ENCODE results near the gene CTSL.

Gene CTSL

DNA sequence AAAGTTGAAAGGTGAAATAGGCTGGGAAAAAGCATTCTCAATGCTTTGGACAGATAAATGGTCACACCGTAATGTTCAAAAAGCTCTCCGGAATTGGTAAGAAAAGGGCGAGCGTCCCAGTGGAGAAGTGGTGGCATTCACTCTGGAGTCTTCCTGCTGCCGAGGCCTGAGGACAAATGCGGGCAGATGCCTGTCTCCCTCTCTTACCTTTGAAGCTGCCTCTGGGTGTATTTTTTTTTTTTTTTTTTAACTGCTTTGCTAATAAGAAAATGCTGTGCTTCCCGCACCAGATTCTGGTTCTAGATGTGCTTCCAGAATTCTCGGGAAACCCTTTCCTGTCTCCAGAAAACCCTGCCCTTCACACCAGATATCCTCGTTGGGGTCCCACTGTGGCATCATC, 24.4 kb upstream of the CTSL start:
- DNase-seq (ENCODE audit: low spot score): no peak

DNA sequence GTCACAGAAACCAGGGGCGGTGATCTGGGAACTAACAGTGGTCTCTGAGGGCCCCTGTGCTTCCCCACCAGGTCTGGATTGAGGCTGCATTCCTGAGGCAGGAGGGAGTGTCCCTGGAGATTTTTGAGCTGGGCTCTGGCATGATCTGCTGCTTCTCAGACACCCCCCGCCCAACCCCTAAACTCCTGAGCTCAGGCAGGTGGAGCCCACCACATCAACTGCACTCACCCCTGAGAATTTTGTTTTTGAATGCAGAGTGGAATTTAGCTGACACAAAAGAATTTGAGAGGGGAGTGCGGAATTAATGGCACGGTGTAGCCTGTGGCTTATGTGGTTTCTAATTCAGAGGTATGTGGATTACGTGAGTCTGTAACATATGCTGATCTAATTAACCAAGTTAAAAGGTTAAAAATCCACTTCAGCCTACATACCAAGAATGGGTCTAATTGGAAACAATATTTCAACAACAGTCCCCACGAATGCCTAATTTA, 23.9 kb upstream of the CTSL start:
- no peak for DNase-seq (ENCODE audit: low spot score)

DNA sequence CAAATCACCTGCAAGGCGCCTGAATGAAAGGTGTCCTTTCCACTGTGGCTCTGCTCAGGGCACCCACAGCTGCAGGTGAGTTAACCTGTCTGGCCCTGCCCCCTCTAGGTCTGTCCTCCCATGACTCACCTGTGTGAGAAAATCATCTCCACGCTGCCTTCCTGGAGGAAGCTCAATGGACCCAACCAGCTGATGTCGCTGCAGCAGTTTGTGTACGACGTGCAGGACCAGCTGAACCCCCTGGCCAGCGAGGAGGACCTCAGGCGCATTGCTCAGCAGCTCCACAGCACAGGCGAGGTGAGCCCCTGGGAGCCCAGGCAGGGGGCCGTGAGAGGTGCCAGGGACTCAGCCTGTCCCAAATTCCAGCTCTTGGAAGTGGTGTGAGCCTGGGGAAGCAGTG, 23.0 kb upstream of the CTSL start:
- no peak for DNase-seq (ENCODE audit: low spot score)

DNA sequence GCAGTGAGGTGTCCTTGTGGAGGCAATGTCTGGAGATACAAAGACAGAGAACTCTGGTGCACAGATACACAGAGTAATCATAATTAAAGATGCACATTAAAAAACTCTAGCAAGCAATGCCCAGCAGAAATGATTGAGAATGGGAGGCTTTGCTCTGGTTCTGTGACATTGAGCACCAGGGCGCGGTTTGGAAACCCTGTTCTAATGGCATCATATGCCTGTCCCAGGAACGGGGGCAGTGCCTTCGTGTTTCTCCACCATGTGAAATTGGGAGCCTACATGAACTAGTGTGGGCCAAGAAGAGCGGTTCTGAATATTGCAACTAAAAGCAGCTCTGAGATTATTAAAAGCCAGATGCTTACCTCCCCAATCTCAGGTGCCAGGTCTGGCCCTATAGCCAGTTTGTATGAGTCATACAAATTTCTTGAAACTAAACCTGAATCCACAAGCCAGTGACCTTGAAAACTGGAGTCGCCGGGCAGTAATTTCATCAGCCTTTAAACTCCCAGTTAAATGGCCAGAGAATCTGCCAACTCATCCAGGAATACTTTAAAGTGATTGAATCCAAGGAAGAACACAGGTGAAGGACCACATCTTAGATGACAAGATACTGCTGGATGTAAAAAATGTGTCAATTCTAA, 22.2 kb upstream of the CTSL start:
- DNase-seq (ENCODE audit: low spot score): no peak

DNA sequence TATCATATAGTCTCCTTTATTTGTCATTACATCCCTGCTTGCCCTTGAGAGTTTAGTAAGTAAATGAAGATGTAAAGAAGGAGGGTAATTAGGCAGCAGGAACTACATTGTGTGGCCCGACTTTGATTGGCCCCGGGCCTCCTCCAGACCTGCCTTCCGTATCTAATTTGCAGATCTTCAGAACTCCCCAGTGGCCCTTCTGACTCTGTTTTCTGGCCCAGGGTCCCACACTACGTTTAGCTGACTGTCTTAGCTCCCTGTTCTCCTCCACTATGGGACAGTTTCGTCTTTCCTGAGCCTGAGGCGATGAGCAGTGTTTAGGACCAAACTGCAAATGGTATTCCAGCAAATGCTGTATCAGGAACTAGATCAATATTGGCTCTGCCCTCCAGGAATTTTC, 21.6 kb upstream of the CTSL start:
- no peak for DNase-seq (ENCODE audit: low spot score)

DNA sequence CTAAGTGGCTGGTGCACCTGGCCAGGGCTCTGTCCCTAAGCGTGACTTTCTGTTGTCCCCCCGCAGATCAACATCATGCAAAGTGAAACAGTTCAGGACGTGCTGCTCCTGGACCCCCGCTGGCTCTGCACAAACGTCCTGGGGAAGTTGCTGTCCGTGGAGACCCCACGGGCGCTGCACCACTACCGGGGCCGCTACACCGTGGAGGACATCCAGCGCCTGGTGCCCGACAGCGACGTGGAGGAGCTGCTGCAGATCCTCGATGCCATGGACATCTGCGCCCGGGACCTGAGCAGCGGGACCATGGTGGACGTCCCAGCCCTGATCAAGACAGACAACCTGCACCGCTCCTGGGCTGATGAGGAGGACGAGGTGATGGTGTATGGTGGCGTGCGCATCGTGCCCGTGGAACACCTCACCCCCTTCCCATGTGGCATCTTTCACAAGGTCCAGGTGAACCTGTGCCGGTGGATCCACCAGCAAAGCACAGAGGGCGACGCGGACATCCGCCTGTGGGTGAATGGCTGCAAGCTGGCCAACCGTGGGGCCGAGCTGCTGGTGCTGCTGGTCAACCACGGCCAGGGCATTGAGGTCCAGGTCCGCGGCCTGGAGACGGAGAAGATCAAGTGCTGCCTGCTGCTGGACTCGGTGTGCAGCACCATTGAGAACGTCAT, 19.7 kb upstream of the CTSL start:
- DNase-seq (ENCODE audit: low spot score): no peak

DNA sequence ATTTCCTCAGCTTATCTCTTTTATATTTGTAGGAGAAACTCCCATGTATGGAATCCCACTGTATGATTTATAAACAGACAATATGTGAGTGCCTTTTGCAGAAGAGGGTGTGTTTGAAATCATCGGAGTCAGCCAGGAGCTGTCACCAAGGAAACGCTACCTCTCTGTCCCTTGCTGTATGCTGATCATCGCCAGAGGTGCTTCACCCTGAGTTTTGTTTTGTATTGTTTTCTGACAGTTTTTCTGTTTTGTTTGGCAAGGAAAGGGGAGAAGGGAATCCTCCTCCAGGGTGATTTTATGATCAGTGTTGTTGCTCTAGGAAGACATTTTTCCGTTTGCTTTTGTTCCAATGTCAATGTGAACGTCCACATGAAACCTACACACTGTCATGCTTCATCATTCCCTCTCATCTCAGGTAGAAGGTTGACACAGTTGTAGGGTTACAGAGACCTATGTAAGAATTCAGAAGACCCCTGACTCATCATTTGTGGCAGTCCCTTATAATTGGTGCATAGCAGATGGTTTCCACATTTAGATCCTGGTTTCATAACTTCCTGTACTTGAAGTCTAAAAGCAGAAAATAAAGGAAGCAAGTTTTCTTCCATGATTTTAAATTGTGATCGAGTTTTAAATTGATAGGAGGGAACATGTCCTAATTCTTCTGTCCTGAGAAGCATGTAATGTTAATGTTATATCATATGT, 18.0 kb upstream of the CTSL start:
- DNase-seq (ENCODE audit: low spot score): no peak

DNA sequence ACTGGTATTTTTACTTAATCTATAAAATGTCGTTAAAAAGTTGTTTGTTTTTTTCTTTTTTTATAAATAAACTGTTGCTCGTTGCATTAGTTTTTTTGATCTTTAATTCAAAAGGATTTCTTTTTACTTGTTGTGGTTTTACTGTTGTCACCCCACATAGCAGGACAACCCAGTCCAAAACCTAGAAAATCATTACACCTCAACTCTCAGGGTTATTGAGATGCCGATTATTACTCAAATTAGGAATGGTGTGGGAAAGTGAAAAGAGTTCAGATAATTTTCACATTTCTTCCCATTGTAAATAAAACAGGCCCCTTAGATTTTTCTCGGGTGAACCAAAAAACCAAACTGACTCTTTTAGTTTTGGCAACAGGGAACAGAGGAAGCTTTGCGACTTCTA, 17.4 kb upstream of the CTSL start:
- DNase-seq (ENCODE audit: low spot score): no peak

DNA sequence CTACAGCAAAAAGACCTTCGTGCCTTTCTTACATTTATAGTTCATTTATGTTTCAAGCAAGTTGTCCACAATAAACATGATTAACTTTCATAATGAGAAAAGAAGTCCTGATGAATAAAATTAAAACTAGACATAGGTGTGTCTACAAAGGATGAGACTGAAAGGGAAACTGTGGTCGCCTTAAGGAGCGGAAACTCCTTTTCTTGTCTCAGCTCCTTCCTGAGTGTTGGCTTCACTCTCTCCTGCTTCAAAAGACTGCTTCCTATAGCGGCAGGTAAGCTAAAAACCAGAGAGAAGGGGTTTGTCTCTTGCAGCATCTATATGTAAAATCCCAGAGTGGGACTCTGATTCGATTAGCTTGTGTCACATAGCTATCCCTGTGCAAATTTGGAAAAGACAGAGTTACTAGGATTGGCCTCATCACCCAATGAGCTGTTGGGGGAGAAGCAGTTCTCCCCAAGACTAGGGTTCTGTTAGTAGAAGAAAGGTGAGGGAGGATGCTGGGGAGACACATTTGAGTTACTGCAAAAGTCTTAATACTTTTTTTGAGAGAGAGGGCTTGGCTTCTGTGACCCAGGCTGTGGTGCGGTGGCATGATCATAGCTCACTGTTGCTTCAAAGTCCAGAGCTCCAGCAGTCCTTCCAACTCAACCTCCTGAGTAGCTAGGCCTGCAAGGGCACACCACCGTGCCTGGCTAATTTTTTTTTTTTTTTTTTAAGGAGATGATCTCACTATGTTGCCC, 16.8 kb upstream of the CTSL start:
- DNase-seq (ENCODE audit: low spot score): peak; percentile 32

DNA sequence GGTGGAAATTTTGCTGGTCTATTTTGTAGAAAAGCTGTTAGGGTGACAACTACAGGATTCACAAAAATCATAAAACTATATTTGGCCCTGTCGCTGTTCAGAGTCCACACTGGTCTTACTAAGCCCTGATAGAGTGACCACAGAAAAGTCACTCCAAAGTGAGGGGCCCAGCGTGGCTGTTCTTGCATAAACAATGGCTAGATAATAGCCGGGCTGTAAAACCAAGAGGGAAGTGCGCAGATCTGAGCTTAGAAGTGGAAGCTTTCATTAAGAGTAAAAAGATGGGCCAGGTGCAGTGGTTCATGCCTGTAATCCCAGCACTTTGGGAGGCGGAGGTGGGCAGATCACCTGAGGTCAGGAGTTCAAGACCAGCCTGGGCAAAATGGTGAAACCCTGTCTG, 15.5 kb upstream of the CTSL start:
- no peak for DNase-seq (ENCODE audit: low spot score)

DNA sequence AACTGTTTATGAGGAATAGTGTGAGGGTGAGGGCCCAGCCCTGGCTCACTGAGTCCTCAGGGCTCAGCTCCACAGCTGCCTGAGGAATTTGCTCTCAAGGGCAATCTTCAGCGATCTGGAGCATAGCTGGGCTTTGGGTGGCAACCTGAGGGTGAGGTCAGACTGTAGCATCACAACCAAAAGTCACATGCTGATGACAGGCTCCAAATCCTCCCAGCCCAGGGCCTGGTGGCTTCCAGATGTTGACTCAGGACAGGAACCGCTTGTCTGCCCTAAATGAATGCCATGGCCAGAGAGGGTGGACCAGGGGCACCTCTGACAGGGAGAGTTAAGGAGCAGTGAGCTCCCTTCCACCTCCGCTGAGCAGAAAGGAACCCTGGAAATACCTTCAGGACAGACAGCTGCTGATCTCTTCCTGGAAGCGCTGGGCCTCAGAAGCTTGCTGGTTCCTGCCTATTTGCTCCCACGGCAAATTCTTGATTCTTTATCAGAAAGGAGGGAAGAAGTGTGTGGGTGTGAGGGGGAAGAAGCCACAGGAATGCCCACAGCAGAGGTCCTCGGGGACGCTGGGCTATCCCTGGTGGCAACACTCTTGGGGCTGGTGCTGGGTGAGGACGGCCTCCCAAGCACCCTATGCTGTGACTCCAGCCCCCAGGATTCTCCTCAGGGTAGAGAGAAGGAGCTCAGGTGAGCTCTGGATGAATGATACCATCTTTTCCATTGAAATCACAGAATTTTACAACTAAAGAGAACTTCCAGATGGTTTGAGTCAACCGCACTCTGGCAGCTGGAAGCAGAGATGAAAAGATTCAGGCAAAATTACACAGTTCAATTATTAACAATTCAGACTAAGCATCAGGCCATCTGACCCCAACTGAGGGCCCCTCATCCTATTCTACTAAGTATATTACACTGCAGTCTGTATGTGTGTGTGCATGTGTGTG, 13.8 kb upstream of the CTSL start:
- no peak for DNase-seq (ENCODE audit: low spot score)

DNA sequence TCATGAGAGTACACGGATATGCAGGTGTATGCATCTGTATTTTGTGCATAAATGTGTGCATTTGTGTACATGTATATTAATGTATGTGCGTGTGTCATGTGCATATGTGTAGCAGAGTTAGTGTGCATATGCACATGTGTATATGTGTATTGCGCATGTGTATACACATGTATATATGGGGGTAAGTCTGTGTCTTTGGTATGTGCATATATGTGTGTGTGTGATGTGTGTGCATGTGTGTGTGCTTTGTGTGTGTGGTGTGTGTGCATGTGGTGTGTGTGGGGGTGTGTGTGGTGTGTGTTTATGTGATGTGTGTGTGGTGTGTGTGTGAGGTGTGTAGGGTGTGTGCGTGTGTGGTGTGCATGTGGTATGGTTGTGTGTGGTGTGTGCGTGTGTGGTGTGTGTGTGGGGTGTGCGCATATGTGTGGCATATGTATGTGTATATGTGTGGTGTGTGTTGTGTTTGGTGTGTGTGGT, 13.1 kb upstream of the CTSL start:
- no peak for DNase-seq (ENCODE audit: low spot score)

DNA sequence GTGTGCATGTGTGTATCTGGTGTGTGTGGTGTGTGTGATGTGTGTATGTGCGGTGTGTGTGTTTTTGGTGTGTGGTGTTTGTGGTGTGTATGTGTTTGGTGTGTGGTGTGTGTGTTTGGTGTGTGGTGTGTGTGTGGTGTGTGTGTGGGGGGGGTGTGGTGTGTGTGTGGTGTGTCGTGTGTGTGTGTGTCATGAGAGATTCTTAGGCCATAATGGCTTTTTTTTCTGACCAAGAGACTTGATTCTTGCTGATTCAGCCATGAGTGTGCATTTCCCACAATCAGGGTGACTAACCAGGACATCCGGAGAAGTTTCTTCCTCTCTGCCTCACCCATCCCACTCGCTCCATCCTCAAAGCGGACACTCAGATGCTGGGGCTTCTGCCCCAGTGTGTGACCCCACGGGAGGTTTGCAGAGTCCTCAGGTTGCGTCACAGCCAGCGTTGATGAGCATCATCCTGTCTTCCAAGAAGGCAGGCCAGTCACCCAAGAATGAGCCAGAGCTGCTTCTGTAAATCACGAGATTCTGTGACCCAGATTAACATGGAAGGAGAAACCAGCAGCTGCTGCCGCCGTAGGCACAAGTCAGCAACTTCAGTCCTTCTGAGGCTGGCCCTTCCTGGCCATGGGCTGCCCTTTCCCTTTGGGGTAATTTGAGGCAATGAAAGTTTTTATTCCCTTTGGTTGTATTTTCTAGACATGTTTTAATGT, 12.5 kb upstream of the CTSL start:
- DNase-seq (ENCODE audit: low spot score): peak; percentile 17

DNA sequence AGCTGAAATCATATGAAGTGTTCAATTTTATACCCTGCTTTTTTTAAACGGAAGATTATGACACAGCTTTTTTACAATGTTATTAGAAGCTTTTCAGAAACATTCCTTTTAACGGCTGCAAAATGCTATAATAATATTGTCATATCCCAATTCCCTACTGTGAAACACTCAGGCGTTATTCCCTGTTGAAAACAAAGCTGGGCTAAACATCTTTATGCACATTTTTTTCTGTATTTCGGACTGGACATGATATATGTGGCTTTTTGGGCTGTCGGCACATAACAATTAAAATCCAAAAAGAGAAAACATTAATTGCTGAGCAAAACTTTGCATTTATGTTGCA, 12.0 kb upstream of the CTSL start:
- no peak for DNase-seq (ENCODE audit: low spot score)

DNA sequence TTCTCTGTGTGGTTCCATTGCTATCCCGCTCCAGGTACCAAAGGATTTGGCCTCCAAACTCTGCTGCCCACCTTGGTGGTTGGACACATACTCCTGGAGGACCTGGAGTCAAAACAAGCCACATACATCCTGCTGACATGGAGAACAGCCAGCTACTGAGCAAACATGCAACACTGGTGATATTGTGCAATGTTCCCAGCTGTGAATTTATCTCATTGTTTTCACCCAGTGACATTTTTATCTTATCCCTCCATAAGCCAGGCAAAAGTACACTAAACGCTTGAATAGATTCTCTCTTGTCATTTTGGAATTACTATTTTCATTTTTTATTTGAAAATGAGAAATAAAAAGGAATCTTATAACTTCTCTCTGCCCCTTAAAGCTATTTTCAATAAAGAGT, 11.1 kb upstream of the CTSL start:
- no peak for DNase-seq (ENCODE audit: low spot score)

DNA sequence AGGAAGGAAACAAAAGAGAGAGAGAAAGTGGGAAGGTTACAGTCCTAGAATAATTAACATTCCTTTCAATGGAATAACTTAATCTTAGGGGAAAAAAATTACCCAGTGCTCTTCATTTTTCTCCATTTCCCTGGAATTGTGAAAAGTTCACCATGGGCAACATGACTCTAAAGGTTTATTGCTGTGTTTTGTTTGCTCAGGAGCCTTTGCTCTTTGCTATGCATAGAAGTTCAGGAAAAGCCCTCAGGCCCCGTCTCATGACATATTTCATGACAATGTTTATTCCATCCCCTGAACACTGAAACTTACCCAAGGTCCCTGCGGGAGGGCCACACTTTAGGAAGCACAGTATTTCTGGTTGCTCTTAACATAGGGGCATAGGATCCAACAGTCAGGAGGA, 9.8 kb upstream of the CTSL start:
- DNase-seq (ENCODE audit: low spot score): no peak

DNA sequence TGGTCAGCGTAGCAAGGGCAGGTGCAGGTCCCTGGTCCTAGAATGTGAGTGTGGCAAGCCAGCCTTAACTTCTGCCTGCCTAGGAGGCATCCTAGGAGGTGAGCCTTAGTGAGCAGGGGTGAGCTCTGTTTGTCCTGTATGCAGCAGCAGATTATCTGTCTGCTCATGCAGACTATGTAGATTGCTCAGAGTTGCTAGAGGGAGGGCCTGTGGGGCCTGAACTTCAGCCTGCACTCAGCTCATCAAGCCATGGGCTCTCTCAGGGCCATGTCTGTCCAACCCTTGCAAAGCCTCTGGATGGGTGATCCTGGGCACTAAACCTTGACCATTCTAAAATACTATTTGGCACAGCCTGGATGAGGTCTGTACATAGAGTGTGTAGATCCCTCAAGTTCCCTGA, 8.5 kb upstream of the CTSL start:
- no peak for DNase-seq (ENCODE audit: low spot score)

DNA sequence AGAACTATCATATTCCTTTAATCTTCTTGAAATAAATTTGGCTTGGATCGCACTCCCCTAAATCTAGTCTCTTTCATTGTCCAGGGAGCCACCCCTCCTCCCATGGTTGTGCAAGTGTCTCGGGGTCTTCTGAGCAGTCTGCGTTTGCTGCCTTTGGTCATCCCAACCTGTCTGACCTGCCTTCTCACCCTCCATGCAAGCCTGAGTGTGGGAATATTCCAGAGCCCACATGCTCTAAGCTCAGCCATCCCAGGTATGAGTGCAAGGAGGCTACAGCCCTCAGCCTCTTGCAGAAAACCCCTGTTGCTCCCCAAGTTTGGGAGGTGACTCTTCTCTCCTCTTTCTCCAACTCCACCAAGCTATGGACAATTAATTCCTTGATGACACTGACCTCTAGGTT, 7.7 kb upstream of the CTSL start:
- no peak for DNase-seq (ENCODE audit: low spot score)

DNA sequence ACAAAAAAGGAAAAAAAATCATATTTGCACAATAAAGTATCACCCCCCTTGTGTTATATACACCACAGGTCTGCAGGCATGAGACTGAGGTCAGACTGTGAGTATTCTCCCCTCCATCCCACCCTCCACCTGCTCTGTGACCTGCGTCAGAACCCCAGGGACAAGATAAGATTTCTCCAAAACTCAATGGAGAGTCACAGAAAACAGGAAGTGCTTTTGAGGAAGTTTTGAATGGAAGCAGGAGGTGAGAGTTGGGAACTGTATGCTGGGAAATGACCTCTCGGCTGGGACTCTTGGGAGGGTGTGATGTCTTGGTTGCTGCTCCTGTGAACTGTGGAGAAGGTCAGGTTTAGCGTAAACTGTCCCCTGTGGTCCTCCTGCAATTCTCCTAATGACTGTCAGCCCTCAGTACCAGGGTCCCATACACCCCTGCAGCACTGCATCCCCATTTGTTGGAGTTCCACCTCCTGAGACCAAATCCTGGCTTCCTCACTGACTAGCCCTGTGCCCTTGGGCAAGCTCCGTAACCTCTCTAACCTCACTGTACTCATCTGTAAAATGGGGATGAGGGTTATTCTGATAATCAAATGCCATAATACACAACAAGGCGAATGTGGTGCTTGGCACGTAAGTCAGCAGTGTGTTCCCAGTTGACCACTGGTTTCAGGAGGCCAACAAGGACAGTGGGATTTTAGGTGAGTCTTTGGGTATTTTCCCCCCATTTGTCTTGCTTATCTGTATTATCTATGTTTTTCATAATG, 6.9 kb upstream of the CTSL start:
- no peak for DNase-seq (ENCODE audit: low spot score)

DNA sequence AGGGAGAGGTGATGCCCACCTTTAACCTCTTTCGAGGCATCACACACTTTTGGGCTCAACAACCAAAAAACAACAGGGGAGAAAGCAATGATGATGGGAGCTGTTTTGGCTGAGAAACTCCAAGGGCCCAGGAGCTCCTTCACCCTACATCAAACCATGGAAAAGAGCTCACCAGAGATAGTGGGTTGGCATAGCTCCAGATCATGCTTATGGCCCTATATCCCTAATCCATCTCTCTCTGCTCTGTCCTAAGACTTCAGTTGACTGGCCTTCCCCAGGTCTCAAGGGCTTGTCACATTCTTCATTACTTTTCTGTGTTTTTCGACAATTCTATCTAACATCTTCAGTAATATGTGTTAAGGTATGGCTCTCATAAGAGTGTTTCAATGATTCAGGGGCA, 5.7 kb upstream of the CTSL start:
- no peak for DNase-seq (ENCODE audit: low spot score)

Data from CD4-positive, alpha-beta T cell treated with Interleukin-2 at 100 ng/mL for 4 hours (primary cell).